HG02943 (cell line): ENCODE results near the gene U2AF1L4.

Experiments
- ATAC-seq: cut with Tn5 transposase; IDR thresholded peaks from one replicate; pipeline ENCODE4 v1.9.1; 2021; ENCODE audit warnings: mild to moderate bottlenecking, low read depth, moderate library complexity; ENCODE audit not compliant: unreplicated experiment

U2AF1L4 gene

DNA sequence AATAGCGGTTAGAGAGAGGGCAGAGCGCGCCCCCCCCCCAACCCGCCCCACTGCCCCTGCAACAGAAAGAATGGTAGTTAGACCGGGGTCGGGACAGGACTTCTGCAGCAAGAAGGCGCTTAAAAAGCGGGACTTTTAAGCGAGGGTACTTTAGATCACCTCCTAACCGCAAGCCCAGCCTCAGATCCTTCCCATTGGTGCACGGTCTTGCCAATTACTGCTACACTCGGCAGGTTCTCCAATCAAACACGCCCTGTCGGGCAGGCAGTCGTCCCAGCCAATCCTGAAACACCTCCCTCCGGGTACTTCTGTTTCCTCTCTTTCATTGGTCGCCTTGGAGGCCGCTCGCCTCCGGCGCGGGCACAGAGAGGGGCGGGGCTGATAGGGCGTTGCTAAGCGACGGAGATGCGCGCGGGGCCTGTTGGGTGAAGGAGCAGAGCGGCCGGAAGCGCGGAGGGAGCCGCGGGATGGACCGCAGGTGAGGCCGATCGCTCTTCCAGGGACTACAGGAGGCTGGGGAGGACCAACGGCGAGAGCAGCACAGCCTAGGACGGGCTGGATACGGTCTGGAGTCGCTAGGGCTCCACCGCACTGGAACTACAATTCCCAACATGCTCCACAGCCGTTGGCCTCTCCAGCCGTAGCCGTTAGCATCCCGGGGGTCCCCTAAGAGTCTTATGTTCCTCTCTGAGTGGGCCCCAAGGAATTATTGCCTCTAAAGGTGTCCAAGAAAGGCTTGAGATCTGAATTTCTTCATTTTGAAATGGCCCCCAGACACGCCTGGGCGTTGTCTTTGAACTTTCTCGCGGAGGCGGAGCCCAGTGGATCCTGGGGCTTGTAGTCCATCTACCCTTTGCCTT is 12.8 kb upstream of the U2AF1L4 start, which contains the start of gene PROSER3:
Gene PROSER3, plus strand, starts transcription at position 428 of the 860 bp plus-strand sequence. Its CDS starts 40 bp downstream, at position 468.
- ATAC-seq, result peak; percentile 96

DNA sequence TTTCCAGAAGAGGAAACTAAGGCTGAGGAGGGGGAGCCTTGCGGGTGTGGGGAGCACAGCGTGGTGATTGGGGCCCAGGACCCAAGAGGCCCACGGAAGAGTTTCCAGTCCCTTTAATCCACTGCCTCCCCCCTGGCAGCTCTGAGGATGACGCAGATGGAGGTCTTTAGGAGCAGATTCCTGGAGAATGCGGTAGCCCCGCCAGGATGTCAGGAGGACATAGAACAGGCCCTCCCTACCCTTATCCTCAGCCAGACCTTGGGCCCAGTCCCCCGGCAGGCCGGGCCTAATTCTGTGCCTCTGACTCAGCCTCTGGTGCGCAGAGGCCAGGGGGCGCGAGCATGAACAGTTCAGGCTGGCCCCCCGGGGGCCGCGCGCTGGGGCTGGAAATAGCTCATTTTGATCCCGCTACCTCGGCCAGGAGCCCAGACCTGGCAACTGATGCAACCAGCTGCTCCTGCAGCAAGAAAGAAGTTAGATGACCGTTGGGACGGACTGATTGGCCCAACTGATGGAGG is 12.1 kb upstream of the U2AF1L4 start:
- no peak for ATAC-seq

DNA sequence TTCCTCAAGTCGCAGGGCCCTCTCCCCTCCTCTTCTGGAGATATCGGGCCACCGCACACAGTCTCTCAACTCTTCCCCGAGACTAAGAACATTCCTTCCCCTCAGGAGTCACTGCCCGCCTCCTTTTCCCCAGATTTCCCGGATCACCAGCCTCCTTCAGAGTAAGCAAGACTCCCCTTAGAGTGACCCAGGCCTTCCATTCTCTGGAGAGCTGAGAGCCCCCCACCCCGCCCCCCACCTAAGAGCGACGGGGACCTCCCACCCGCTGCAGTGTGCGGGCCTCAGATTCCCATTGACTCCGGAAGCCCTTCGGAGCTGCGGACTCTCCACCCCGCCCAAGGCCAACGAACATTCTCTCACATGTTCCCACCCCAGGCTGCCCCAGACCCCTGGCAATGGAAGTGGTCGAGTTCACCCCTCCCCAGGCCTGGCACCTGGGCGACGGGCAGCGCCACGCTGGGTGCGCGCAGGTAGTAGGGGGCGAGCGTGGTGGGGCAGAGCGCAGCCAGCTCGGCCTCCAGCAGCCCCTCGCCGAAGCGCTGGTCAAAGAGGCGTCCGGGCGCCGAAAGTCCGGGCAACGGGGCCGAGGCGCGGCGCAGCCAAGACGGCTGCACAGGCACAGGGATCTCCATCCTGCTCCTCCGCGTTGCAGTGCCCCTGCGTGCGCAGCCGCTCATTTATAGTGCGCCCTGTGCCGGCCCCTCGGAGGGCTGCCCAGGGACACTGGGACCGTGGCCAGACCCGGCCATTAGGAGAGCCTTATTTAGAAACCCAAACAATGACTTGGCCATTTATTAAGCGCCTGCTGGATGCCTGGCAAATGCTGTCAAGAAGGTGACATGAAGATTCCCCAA is 11.4 kb upstream of the U2AF1L4 start, which contains the start of gene HSPB6:
Gene HSPB6, minus strand, starts transcription at position 653 of the 854 bp plus-strand sequence. Its CDS starts 21 bp downstream, at position 632.
- no peak for ATAC-seq

DNA sequence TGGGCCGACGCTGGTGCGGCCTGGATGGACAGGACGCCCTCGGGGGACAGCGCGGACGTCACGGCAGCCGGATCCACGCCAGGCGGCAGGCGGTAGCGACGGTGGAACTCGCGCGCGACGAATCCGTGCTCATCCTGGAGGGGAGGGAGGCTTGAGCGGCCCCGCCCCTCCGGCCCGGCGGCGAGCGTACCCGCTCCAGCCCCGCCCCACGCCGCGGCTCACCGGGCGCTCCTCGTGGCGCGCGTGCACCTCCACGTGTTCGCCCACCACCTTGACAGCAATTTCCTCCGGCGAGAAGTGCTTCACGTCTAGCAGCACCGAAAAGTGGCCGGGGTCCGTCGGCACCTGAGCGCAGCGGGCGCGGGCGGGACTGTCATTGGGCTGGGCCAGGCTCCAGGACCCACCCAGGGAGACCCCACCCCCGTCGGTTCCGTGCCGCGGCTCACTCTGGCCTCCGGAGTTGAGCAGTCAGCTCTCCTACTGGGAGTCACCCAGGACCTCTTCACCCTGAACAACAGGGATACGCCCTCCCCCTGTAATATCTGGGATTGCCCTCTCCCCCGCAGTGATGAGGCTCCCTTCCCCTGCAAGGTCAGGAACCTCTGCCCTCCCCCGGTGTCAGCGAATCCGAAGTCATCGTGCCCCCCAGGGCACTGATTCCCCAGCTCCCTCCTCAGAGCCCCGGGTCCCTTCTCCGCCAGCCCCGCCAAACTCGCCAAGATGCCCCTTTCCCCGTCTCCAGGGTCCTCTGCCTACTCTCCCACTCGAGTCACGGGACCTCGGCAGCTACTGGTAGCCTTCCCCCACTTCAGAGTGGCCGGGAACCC is 10.5 kb upstream of the U2AF1L4 start:
- ATAC-seq, result no peak

DNA sequence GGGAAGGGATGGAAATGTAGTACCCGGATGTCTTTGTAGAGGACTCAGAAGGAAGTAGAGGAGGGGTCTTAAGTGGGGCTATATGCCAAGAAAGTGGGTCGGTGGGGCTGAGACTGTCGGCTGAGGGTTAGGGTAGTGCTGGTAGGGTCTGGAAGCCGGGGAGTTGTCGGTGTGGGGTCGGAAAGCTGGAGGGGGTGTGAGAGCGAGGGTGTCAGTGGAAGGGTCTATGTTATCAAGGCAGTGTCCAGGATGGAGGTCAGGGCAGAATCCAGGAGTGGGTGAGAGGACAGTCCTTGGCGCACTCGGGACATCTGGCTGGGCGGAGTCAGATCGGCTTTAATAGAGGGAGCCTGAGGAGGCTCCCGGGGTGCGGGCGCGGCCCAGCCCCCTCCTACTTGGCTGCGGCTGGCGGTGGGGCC is 9.9 kb upstream of the U2AF1L4 start:
- ATAC-seq, result no peak

DNA sequence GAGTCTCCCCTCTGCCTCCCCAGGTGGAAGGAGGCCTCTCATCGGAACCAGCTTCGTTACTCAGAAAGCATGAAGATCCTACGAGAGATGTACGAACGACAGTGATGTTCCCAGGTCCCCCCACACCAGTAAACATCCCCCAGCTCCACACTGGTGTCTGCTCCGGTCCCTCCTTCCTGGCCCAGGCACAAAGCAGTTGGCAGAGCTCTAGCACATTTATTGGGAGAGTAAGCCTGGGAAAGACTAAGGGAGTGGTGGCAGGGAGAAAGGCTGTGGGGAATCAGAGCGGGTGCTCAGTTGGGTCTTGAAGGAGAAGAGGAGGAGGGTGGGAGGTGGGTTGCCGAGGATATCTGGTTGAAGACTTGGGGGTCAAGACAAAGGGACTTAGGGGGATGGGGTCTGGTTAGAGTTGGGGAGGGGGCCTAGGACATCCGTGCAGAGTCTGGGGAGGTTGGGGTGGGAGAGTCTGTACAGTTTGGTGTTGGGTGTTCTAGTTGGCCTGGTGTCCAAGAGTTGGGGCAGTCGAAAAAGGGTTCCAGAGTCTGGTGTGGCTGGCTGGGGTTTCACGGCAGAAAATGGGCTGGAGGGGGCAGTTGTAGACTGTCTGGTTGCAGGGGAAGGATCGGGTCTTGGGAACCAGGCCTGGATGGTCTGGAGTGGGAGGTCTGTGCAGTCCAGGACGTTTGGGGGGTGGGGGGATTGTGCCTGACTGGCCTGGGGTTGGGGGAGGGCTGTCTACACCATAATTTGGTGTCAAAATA is 9.3 kb upstream of the U2AF1L4 start:
- ATAC-seq, result no peak

DNA sequence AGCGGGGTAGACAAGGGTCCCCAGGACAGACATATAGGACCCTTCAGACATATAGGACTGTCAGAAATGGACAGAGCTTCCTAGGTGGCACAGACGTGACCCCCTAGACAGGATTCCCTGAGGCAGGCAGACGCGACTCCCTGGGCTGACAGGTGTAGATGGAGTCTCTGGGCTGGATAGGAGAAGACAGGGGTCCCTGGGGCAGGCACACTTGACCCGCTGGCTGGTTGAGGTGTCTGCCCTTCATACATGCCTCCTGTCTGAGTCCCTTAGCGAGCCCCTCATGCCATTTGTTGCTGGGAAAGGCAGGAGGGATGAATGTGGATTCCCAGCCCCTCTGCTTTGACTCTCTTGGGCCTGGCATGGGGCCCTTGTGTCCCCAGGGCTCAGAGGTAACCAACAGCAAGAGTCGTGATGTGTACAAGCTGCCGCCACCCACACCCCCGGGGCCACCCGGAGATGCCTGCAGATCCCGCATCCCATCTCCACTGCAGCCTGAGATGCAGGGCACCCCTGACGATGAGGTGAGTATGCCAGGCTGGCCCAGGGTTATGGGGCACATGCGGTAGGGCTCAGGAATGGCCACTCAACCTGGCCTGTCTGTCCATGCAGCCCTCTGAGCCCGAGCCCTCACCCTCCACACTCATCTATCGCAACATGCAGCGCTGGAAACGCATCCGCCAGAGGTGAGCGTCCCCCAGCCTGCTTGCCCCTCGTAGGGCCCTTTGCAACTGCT is 8.6 kb upstream of the U2AF1L4 start:
- no peak for ATAC-seq

DNA sequence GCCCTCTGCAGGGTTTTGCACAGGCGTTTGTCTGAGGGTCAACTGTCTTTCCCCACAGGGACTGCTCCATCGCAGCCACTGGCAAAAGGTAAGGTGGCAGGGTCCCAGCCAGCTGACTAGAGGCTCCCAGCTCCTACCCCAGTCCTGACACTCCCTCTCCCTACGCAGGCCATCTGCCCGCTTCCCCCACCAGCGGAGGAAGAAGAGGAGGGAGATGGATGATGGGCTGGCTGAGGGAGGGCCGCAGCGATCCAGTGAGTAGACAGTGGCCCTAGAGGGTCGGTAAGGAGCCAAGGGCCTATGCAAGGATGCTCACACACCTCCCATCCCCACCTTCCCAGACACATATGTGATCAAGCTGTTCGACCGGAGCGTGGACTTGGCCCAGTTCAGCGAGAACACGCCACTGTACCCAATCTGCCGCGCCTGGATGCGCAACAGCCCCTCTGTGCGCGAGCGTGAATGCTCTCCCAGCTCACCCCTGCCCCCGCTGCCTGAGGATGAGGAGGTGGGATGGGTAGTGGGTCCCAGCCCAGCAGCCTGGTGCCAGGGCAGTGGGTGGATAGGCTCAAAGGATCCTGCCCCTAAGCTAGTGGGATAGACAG is 7.6 kb upstream of the U2AF1L4 start:
- no peak for ATAC-seq

DNA sequence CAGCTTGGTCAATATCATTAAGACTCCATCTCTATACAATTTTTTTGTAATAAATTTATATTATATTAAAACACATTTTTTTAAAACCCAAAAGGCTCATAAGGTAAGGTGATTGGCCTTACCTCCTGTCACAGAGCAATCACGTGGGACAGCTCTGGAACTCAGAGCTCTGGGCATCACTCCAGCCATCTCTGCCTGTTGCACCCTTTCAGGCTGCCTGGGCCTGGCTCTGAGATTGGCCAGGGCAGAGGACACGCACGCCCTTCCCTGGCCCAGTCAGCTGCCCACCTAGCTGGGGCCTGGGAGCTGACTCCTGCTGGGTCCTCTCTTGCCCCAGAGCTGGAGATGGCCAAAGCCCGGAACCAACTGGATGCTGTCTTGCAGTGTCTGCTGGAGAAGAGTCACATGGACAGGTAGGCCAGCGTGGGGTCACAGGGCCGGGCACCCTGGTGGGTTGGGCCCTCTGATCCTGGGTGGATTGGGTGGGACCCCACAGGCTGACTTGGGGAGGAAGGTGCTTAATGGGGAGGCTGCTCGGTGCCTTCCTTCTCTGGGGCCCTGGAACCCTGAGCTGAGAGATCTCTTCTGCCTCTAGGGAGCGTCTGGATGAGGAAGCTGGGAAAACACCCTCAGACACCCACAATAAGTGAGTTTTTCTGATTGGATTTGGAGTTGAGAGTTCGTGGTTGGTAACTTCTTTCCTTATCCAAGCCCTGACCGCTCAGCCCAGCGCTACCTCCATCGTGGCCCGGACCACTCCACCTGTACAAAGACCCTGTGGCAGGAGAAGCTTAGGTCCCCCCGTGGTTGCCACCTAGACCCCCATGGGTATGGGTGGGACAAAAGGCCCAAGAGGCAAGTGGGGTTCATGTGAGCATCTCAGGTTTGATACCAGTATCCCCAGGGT is 6.9 kb upstream of the U2AF1L4 start:
- no peak for ATAC-seq

DNA sequence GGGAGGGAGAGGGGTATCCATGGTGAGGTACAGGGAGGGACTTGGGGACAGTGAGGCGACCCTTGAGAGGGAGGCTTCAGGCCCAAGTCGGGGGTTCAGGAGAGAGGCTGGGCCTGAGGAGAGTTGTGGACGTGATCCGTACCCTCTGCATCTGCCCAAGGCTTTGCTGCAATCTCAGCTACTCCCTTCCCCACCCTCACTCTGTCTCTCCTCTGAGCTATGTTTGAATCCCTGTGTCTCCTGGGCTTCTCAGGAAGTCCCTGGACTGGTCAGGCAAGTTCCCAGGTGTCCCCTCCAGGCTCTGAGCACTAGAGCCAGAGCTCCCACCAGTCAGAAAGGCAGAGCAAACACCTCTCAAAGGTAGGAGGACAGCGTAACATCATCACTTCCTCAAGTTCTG is 4.9 kb upstream of the U2AF1L4 start:
- no peak for ATAC-seq

DNA sequence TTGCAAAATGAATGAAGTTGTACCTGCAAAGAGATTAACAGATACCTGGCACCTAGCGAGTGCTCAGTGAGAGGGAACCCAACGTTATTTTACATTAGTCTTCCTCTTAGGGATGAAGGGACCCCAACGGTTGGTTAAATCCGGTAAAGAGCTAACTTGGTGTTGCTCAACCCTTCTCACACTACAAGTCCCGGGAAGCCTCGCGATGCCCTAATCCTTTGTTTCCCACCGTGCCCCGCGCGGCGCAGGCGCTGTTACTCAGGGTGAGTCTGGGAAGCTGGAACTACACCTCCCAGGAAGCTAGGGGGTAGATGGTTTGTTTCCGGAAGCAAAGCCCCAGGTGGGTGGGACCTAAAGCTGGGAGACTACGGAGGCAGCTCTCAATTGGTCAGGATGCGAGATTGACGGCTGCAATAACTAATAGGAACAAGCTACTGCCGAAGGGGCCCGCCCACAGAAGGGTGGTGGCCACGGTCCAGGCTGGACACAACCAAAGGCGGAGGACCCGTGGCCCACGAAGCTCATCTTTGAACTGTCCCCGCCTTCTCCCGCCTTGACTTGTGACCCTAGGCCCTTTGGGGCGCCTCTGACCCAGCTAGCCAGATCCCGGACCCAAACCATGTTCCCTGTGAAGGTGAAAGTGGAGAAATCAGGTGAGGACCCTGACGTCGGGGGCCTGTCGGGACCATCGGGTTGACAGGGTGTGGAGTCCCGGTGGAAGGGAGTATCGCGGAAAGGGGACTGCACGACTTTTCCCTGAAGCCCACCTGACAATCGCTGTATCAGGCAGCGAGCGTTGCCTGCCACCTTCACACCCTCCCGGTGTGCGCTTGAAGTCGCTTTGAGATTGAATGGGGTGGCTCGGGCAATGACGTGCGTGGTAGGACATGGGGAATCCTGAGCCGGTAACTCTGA is 3.1 kb upstream of the U2AF1L4 start, which contains the start of gene LIN37:
Gene LIN37, plus strand, starts transcription at position 471 of the 915 bp plus-strand sequence. Its CDS starts 149 bp downstream, at position 620.
- ATAC-seq, result peak; percentile 61

DNA sequence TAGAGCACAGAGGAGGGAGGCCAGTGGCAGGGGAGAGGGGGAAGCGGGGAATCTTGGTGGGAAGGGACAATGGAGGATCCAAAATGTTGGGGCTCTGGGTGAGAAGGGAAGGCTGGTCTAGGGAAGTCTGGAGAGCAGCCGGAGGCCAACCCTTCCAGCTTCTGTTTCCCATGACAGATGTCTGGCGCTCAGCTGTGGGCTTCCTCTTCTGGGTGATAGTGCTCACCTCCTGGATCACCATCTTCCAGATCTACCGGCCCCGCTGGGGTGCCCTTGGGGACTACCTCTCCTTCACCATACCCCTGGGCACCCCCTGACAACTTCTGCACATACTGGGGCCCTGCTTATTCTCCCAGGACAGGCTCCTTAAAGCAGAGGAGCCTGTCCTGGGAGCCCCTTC is 1.3 kb upstream of the U2AF1L4 start:
- ATAC-seq, result no peak

DNA sequence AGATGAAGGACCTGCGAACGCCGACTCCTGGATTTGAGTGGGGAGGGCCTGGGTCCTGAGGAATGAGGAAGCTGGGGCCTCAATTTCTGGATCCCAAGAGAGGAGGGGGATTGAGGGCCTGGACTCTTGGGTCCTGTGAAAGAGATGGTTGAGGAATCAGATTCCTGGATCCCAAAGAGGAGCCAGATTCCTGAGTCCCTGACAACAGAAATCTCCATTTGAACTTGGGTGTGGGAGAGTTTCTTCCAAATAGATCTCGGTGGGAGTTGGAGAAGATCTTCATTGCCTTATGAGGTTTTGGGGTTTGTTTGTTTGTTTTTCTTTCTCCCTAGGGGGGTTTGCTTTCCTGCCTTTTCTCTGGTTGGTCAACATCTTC is 857 bp upstream of the U2AF1L4 start:
- no peak for ATAC-seq

DNA sequence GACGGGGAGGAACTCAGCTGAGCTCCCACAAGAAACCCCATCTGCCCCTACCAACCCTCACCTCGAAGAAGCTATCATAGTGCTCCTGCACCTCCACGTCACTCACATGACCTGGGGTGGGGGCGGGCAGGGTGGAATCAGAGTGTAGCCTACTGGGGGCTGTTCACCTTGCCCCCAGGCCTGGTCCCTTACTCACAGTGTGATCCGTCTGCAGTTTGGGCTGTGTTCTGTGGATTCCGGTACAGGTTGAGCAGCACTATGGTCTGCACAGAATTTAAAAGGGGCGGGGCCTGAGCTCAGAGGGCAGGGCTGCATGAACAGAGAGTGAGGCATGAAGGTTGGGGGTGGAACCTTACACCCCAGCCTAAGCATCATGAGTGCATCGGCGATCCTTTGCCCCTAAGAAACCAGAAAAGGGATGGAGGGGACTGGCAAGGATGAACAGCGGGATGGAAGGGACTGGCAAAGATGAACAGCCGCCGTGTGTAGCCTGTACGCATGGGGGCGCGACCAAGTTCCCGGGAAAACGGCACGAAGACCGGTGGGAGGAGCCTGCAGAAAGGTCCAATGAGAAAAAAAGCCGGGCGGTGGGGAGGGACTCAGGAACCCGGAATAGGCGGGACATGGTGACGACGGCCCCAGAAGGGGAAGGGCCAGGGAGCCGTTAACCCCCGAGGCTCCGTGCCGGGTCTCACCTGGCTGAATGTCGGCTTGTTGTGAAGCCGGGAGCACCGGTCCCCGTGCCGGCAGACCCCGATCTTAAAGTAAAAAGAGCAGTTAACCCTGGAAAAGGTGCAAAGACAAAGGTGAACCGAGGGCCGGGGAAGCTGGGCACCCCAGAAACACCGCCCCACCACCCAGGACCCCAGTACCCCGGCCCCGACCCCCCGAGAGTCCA is 539 bp downstream of the U2AF1L4 start:
- no peak for ATAC-seq
